Kidney (tissue), 14 donors: ENCODE data around the gene PRG2. TPM values are rescaled to one million over a fixed set of nuclear protein-coding genes. Genes with fewer than 3 reads are reported as not detected.

Experiments
- DNase-seq, 5 donors: peaks; one replicate each; pipeline ENCODE4 v3.0.0-alpha.2; 2013 to 2020
- FAIRE-seq: peaks from 2 replicates; lab custom pipeline; 2012; peaks lifted over from hg19 to GRCh38; lab: Jason Lieb, UNC
- H3K27ac ChIP-seq, 2 donors: one replicate each; pipeline ENCODE4 v1.7.0; 2013; ENCODE audit warnings: low read depth in 2 of 2, low read length in 2 of 2, inconsistent platforms in 1 of 2
- H3K27me3 ChIP-seq: one replicate; pipeline ENCODE4 v1.7.1; 2013; ENCODE audit warnings: low read length, inconsistent platforms; ENCODE audit not compliant: control insufficient read depth, insufficient read depth
- H3K36me3 ChIP-seq, 3 donors: one replicate each; pipeline versions ENCODE4 v1.7.0 to v1.7.1; 2013; ENCODE audit warnings: low read length in 3 of 3, control low read depth in 1 of 3, inconsistent platforms in 1 of 3; ENCODE audit not compliant: insufficient read depth in 3 of 3, control insufficient read depth in 2 of 3
- H3K4me1 ChIP-seq, 3 donors: one replicate each; pipeline versions ENCODE4 v1.7.0 to v1.7.1; 2013; ENCODE audit warnings: low read length in 3 of 3, inconsistent platforms in 1 of 3, low read depth in 1 of 3; ENCODE audit not compliant: control insufficient read depth in 2 of 3, insufficient read depth in 2 of 3
- H3K4me3 ChIP-seq, 3 donors: one replicate each; pipeline versions ENCODE4 v1.7.0 to v1.8.1; 2013; ENCODE audit warnings: low read length in 3 of 3, control low read depth in 1 of 3, inconsistent platforms in 1 of 3
- H3K9ac ChIP-seq, 3 donors: one replicate each; pipeline versions ENCODE4 v1.7.0 to v1.7.1; 2013; ENCODE audit warnings: low read length in 3 of 3, control low read depth in 1 of 3, inconsistent platforms in 1 of 3
- H3K9me3 ChIP-seq, 3 donors: one replicate each; pipeline versions ENCODE4 v1.7.0 to v1.7.1; 2013; ENCODE audit warnings: low read length in 3 of 3, control low read depth in 1 of 3, inconsistent platforms in 1 of 3; ENCODE audit not compliant: control insufficient read depth in 2 of 3, insufficient read depth in 1 of 3
- CTCF ChIP-seq: IDR thresholded peaks from 3 replicates; pipeline ENCODE4 v1.5.1; 2012; ENCODE audit warnings: mild to moderate bottlenecking, moderate library complexity, borderline replicate concordance; ENCODE audit not compliant: insufficient read depth; ENCODE audit errors: extremely low read depth
- intact Hi-C: fragments of 100-400 bp; cut with DNase I; formaldehyde crosslinking; loops from one replicate; pipeline ENCODE4 v1.11.1; 2022
- polyA plus RNA-seq: library from polyadenylated mRNA; stranded (reverse); fragments of 350-450 nt; fragmentation: Illumina TruSeq; extraction: RNeasy Lipid Tissue Mini Kit (QIAGEN cat#74804); gene quantifications from one replicate; pipeline ENCODE4 v1.2.3, GENCODE V29; 2014; ENCODE audit warnings: low read depth, low replicate concordance; ENCODE audit not compliant: insufficient read depth
- total RNA-seq: library from RNA; stranded (reverse); fragmentation: NEBNext Ultra II Directional; extraction: Animal tissue kit (Norgen Biotek cat#: 25700); gene quantifications from one replicate; pipeline ENCODE4 v1.2.1, GENCODE V29; 2021
- donor health status: control.
- donor health status: control.
- donor health status: control.
- donor health status: control.
- donor health status: control.
- donor health status: DM: yes; HTN: yes; CAD: no.
- donor health status: Normal renal cell carcinoma (clear cell type).

PRG2 gene
- total and polyA plus RNA-seq, 2 donors from 2014 or later, result 0.22 TPM; not detected in 1

DNA sequence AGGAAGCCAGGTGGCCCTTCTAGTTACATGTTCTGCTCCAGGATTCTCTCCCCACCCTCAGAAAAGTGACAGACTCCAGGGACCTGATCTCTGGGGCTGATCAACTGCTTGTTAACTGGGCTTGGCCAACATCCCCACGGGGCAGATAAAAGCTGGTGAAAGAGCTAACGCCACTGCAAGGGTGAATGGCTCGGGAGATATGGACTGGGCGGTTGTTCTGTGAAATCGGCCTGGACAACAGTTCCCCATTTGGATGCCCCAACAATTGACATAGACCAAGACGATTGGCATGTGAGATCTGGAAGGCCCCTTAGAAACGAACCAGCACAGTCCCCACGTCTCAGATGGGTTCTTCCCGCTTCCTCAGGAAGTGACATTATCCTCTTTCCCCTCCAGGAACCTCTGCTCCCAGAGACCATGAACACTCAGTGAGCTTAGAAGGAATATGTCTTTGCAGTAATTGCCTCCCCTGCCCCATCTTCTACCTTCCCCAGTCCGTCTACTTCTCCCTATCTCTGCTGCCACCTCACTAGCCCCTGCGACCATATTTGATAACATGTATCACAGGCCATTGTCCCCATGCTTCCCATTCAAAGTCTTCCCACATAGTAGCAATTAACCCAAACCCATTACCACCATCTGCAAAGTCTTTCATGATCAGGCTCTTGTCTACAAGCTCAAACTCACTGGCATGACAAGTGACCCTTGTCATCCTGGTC is 5.6 kb upstream of the PRG2 start:
- Histone ChIP-seq H3K36me3 (no peaks in the 10 kb centered on the region), H3K4me3 (no peak overlapping the region), H3K9ac (no peak overlapping the region), H3K9me3 (no peaks in the 10 kb centered on the region), H3K27ac (no peak overlapping the region), H3K4me1 (no peaks in the 10 kb centered on the region), H3K27me3 (no peaks in the 10 kb centered on the region)
- DNase-seq (no peak), FAIRE-seq (no peak)
- intact Hi-C loops, result no loop called here
- TF ChIP-seq CTCF, result no peak

DNA sequence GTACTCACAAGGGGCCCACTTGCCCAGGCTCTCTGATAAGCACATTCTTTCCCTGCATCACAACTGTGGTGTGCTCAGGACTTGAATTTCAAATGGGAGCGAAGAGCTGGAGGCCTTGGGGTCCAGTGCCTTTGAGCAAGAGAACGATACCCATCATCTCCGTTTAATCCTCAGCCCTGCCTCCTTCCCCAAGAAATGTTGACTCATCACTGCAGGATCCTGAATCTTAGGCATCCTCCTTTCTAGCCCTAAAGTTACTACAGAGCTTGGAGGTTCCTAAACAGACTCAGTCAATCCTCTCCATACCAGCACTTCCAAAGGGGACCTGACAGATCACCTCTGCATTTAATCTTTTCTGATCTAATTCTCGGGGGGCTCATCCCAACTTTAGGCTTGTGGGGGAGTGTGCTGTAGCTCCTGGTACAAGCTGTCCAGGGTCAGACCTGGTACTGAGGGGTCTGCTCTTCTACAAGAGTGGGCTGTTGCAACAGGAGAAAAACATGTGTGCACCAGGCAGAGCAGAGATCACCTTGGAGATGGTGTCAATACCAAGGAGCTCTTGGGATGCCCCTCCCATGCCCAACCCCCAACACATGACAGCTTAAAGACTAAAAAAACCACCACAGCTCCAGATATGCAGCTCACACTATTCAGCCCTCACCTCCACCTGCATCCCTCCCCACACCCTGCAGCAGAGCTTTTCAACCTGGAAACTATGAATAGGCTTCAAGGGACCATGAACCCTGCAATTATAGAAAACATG is 3.9 kb upstream of the PRG2 start:
- Histone ChIP-seq H3K4me1 (no peaks in the 10 kb centered on the region), H3K36me3 (no peaks in the 10 kb centered on the region), H3K27ac (no peak overlapping the region), H3K4me3 (no peak overlapping the region), H3K9me3 (no peaks in the 10 kb centered on the region), H3K9ac (no peak overlapping the region), H3K27me3 (no peaks in the 10 kb centered on the region)
- intact Hi-C loops, result no loop called here
- no peak for FAIRE-seq
- TF ChIP-seq CTCF, result no peak
- no peak for DNase-seq

- Histone ChIP-seq H3K4me3 (no peak overlapping the region), H3K4me1 (no peaks in the 10 kb centered on the region), H3K27ac (no peak overlapping the region), H3K27me3 (no peaks in the 10 kb centered on the region), H3K9ac (no peak overlapping the region), H3K9me3 (no peaks in the 10 kb centered on the region), H3K36me3 (no peaks in the 10 kb centered on the region)
- FAIRE-seq, result no peak
- TF ChIP-seq CTCF, result no peak
- intact Hi-C loops, result no loop called here
- no peak for DNase-seq
These were observed 2.3 kb upstream of the PRG2 start for GRCh38 chr11:57392763-57393105.
